HEK293 (cell line): ENCODE measurements around the gene POLR3E.

Source experiments
- CTCF ChIP-seq: fragments of 450-650 bp; formaldehyde crosslinking; IDR thresholded peaks from 2 replicates; pipeline ENCODE4 v1.5.1; 2016; ENCODE audit warnings: missing biosample characterization, missing genetic modification characterization
- GLI4 ChIP-seq: fragments of 450-650 bp; formaldehyde crosslinking; IDR thresholded peaks from 2 replicates; pipeline ENCODE4 v1.5.1; 2016; ENCODE audit warnings: missing biosample characterization, missing genetic modification characterization
- KLF10 ChIP-seq: fragments of 450-650 bp; IDR thresholded peaks from 2 replicates; pipeline ENCODE4 v1.5.1; 2018; ENCODE audit warnings: missing biosample characterization, mild to moderate bottlenecking, missing genetic modification characterization
- MYNN ChIP-seq: fragments of 450-650 bp; formaldehyde crosslinking; IDR thresholded peaks from 2 replicates; pipeline ENCODE4 v1.5.1; 2016; ENCODE audit warnings: missing biosample characterization, missing genetic modification characterization, borderline replicate concordance
- REPIN1 ChIP-seq: fragments of 450-650 bp; formaldehyde crosslinking; IDR thresholded peaks from 2 replicates; pipeline ENCODE4 v1.5.1; 2017; ENCODE audit warnings: missing biosample characterization, missing genetic modification characterization, low read depth
- REST ChIP-seq: fragments of 450-650 bp; formaldehyde crosslinking; IDR thresholded peaks from 2 replicates; pipeline ENCODE4 v1.5.1; 2016; ENCODE audit warnings: missing biosample characterization, missing genetic modification characterization
- ZNF174 ChIP-seq: fragments of 450-650 bp; formaldehyde crosslinking; IDR thresholded peaks from 2 replicates; pipeline ENCODE4 v1.5.0; 2017; ENCODE audit warnings: missing biosample characterization, mild to moderate bottlenecking, missing genetic modification characterization
- ZNF274 ChIP-seq, 2 experiments: fragments of 200-500 bp in 1 of 2; fragments of 450-650 bp in 1 of 2; sonication (Bioruptor generic) in 1 of 2; formaldehyde crosslinking in 1 of 2; IDR thresholded peaks; 2 replicates each; pipeline versions ENCODE4 v1.5.1 to v1.6.1; 2014 to 2016; ENCODE audit warnings: borderline replicate concordance in 1 of 2, inconsistent platforms in 1 of 2, low read length in 1 of 2, missing biosample characterization in 1 of 2, missing genetic modification characterization in 1 of 2
- ZNF311 ChIP-seq: fragments of 450-650 bp; formaldehyde crosslinking; IDR thresholded peaks from 2 replicates; pipeline ENCODE4 v1.5.1; 2017; ENCODE audit warnings: missing biosample characterization, missing genetic modification characterization, borderline replicate concordance
- ZNF777 ChIP-seq: fragments of 450-650 bp; formaldehyde crosslinking; IDR thresholded peaks from 2 replicates; pipeline ENCODE4 v1.5.1; 2017; ENCODE audit warnings: missing biosample characterization, missing genetic modification characterization, borderline replicate concordance
- TF ChIP-seq, protein P1 (sequence below): fragments of 450-650 bp; formaldehyde crosslinking; IDR thresholded peaks from 2 replicates; pipeline ENCODE4 v1.5.1; 2016; ENCODE audit warnings: missing biosample characterization, missing genetic modification characterization

DNA sequence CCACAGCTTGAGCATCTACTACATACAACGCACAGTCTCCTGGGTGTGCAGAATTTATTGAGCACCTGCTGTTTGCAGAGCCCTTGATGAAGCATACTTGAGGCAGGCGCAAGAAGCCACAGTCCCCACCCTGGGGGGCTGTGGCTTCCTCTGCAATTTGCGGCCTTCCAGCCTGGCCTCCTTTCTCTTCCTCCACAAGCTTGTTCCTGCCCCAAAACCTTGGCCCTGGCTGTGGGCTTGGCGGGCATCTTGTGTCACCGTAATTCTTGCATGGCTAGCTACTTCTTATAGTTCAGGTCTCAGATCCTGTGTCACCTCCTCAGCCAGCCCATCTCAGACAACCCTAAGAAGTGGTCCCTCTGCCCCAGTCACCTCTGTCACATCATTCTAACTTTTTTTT lies 43.9 kb upstream of the POLR3E start:
- TF ChIP-seq CTCF (tag by site-specific recombination) (no peak), ZNF274 (IDR thresholded peaks at IDR 0.05; ENCODE audit: low read length) (no peak), ZNF274 (tag by site-specific recombination; IDR thresholded peaks at IDR 0.05; ENCODE audit: borderline replicate concordance) (no peak), REPIN1 (tag by site-specific recombination) (no peak), ZNF777 (tag by site-specific recombination) (no peak), REST (no peak), ZNF174 (tag by site-specific recombination) (no peak), ZNF311 (tag by site-specific recombination) (no peak), GLI4 (tag by site-specific recombination) (no peak), KLF10 (tag by site-specific recombination) (no peak), MYNN (no peak)
- TF ChIP-seq, protein P1, sequence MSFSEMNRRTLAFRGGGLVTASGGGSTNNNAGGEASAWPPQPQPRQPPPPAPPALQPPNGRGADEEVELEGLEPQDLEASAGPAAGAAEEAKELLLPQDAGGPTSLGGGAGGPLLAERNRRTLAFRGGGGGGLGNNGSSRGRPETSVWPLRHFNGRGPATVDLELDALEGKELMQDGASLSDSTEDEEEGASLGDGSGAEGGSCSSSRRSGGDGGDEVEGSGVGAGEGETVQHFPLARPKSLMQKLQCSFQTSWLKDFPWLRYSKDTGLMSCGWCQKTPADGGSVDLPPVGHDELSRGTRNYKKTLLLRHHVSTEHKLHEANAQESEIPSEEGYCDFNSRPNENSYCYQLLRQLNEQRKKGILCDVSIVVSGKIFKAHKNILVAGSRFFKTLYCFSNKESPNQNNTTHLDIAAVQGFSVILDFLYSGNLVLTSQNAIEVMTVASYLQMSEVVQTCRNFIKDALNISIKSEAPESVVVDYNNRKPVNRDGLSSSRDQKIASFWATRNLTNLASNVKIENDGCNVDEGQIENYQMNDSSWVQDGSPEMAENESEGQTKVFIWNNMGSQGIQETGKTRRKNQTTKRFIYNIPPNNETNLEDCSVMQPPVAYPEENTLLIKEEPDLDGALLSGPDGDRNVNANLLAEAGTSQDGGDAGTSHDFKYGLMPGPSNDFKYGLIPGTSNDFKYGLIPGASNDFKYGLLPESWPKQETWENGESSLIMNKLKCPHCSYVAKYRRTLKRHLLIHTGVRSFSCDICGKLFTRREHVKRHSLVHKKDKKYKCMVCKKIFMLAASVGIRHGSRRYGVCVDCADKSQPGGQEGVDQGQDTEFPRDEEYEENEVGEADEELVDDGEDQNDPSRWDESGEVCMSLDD: no peak
